Measurements from ENCODE around the gene TBC1D24.

DNA sequence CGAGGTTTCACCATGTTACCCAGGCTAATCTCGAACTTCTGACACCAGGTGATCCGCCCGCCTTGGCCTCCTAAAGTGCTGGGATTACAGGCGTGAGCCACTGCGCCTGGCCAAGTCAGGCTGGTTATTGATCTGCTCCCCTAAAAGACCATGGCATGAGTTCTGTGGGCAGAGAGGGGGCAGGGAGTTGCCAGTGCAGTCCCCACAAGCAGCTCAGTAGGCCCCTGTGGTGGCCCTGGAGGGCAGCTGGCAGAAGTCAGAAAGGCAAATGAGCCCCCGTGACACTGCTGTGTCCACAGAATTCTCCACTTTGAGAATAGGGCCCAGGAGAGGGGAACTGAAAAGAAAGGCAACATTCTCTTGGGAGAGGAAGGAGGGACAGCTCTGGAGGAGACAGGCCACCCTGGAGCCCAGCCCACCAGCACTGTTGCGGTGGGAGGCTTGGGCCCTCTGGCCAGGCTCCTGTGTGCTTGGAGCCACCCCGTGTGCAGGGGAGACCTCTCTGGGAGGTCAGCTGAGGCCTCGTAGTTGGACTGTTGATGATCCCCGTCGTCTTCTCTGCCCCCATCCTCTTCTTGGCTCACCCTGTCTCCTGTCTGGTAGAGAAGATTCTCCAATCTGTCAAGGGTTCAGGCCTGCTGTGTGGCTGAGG, 43.2 kb downstream of the TBC1D24 start:
- no peak for TF ChIP-seq POLR2A (IDR thresholded peaks at IDR 0.05)
- TF ChIP-seq, protein P1, sequence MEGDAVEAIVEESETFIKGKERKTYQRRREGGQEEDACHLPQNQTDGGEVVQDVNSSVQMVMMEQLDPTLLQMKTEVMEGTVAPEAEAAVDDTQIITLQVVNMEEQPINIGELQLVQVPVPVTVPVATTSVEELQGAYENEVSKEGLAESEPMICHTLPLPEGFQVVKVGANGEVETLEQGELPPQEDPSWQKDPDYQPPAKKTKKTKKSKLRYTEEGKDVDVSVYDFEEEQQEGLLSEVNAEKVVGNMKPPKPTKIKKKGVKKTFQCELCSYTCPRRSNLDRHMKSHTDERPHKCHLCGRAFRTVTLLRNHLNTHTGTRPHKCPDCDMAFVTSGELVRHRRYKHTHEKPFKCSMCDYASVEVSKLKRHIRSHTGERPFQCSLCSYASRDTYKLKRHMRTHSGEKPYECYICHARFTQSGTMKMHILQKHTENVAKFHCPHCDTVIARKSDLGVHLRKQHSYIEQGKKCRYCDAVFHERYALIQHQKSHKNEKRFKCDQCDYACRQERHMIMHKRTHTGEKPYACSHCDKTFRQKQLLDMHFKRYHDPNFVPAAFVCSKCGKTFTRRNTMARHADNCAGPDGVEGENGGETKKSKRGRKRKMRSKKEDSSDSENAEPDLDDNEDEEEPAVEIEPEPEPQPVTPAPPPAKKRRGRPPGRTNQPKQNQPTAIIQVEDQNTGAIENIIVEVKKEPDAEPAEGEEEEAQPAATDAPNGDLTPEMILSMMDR (IDR thresholded peaks at IDR 0.05): no peak
- TF ChIP-seq EP300 (IDR thresholded peaks at IDR 0.05): no peak
- TF ChIP-seq POLR2AphosphoS5 (IDR thresholded peaks at IDR 0.05): no peak

Measured in sigmoid colon (tissue), 4 donors.